Spleen (tissue), 11 donors: ENCODE data around the gene KCNK4. TPM values are rescaled to one million over a fixed set of nuclear protein-coding genes. Genes with fewer than 3 reads are reported as not detected.
A peak's percentile ranks its signal among the peaks of the same experiment; 100 is the strongest.

Experiments
- DNase-seq: peaks from one replicate; pipeline ENCODE4 v3.0.0-alpha.2; 2020
- H3K27ac ChIP-seq, 8 donors: fragments of 200-600 bp; sonication (generic) in 7 of 8; 1 replicate in 4 of 8; 2 replicates in 4 of 8; pipeline versions ENCODE4 v1.5.0 to v1.8.0; 2016 to 2021; ENCODE audit warnings: inconsistent platforms in 4 of 8, mild to moderate bottlenecking in 4 of 8, moderate library complexity in 1 of 8
- H3K27me3 ChIP-seq, 7 donors: fragments of 200-600 bp; sonication (generic) in 6 of 7; replicated peaks in 1 of 7; 1 replicate in 4 of 7; 2 replicates in 3 of 7; pipeline versions ENCODE4 v1.5.0 to v1.8.0; 2016 to 2021; ENCODE audit warnings: inconsistent platforms in 3 of 7, mild to moderate bottlenecking in 1 of 7
- H3K36me3 ChIP-seq, 6 donors: fragments of 200-600 bp; sonication (generic) in 5 of 6; 1 replicate in 4 of 6; 2 replicates in 2 of 6; pipeline versions ENCODE4 v1.5.0 to v1.8.0; 2016 to 2021; ENCODE audit warnings: inconsistent platforms in 2 of 6
- H3K4me1 ChIP-seq, 6 donors: fragments of 200-600 bp; sonication (generic) in 5 of 6; 1 replicate in 3 of 6; 2 replicates in 3 of 6; pipeline versions ENCODE4 v1.5.0 to v1.8.0; 2016 to 2021; ENCODE audit warnings: inconsistent platforms in 3 of 6
- H3K4me3 ChIP-seq, 8 donors: fragments of 200-600 bp; sonication (generic) in 7 of 8; 1 replicate in 4 of 8; 2 replicates in 4 of 8; pipeline versions ENCODE4 v1.5.0 to v1.8.0; 2016 to 2021; ENCODE audit warnings: inconsistent platforms in 4 of 8, mild to moderate bottlenecking in 4 of 8, moderate library complexity in 2 of 8
- H3K9me3 ChIP-seq, 8 donors: fragments of 200-600 bp; sonication (generic) in 7 of 8; 1 replicate in 4 of 8; 2 replicates in 4 of 8; pipeline versions ENCODE4 v1.5.0 to v1.8.0; 2016 to 2021; ENCODE audit warnings: inconsistent platforms in 4 of 8
- CTCF ChIP-seq, 11 experiments: fragments of 200-600 bp in 7 of 11; fragments of 450-650 bp in 4 of 11; sonication (generic) in 4 of 11; IDR thresholded peaks in 8 of 11; conservative IDR thresholded peaks in 3 of 11; 1 replicate in 7 of 11; 2 replicates in 4 of 11; pipeline versions ENCODE4 v1.4.0 to v1.8.0; 2016 to 2021; ENCODE audit warnings: antibody characterized with exemption in 11 of 11, inconsistent platforms in 4 of 11, mild to moderate bottlenecking in 1 of 11
- POLR2A ChIP-seq, 3 donors: fragments of 450-650 bp; IDR thresholded peaks; one replicate each; pipeline ENCODE4 v1.5.1; 2017; ENCODE audit warnings: antibody characterized with exemption in 3 of 3, mild to moderate bottlenecking in 1 of 3
- POLR2AphosphoS5 ChIP-seq, 3 donors: sonication (generic); formaldehyde crosslinking; IDR thresholded peaks; one replicate each; pipeline ENCODE4 v1.5.1; 2017; ENCODE audit warnings: antibody characterized with exemption in 3 of 3
- WGBS, 5 donors: extraction: QIAGEN DNeasy Blood & Tissue Kit in 3 of 5; methylation state at CpG; one replicate each; pipeline versions ENCODE4 v1.1.5 to v1.1.7; 2013 to 2018; 5-methylcytosine and 5-hydroxymethylcytosine counted together
- intact Hi-C: fragments of 100-400 bp; cut with DNase I; formaldehyde crosslinking; loops from one replicate; pipeline ENCODE4 v1.15.0; 2023; ENCODE audit warnings: low total_unique reads
- polyA plus RNA-seq, 3 donors: library from polyadenylated mRNA; stranded (reverse); fragments of 200-250 nt; gene quantifications; one replicate each; pipeline ENCODE4 v1.2.1, GENCODE V29; 2013
- total RNA-seq, 7 donors: library from RNA; depleted of rRNA in 3 of 7; stranded (reverse); fragments of >200 nt in 3 of 7; fragmentation: NEBNext Ultra II Directional in 4 of 7; extraction: Animal tissue kit (Norgen Biotek cat#: 25700) in 4 of 7; gene quantifications; one replicate each; pipeline versions ENCODE4 v1.1.0 to v1.2.1, GENCODE V29; 2016 to 2021
- donor health status: healthy with polysubstance abuse.
- donor health status: DM: no; HTN: no; CAD: no; lungs with moderate emphysema.
- donor health status: DM: no; HTN: no; CAD: no.
- donor health status: Bipolar disorder and iron deficiency.
- donor health status: healthy.
- donor health status: DM: no; HTN: no; CAD: no.
- donor health status: DM: yes; HTN: yes; CAD: no.

Gene KCNK4
- total and polyA plus RNA-seq, 10 donors = 0.06 to 0.77 (median 0.35) TPM; not detected in 5

GRCh38 chr11:64303109-64304031, 12.3 kb downstream of the KCNK4 start:
- intact Hi-C loops = loop anchor here (5.0 kb wide), 1 partner anchor 101 kb away; no protein-coding TSS in a partner anchor
- Histone ChIP-seq H3K36me3 (peaks cover 0 to 14% (median 0%) of the 10 kb centered on the region in 6 donors), H3K4me1 (peaks cover 42 to 77% (median 48%) of the 10 kb centered on the region in 6 donors), H3K27ac (peak overlapping the region in 5 of 8 donors; percentile 93 to 98 (median 97)), H3K27me3 (peaks cover 3 to 42% (median 30%) of the 10 kb centered on the region in 7 donors), H3K4me3 (peak overlapping the region in 2 of 8 donors; percentile 79 to 89), H3K9me3 (no peaks in the 10 kb centered on the region)
- no peak for DNase-seq
- WGBS, 5 donors = 75 to 87% (median 84%) methylated on average over 13 of the region's 13 CpGs
- no peak for TF ChIP-seq POLR2AphosphoS5 (IDR thresholded peaks at IDR 0.05)
- no peak for TF ChIP-seq POLR2A (IDR thresholded peaks at IDR 0.05)
- no peak for TF ChIP-seq CTCF (IDR thresholded peaks at IDR 0.05 in 8 of 11, conservative IDR thresholded peaks at IDR 0.05 in 3 of 11)

DNA sequence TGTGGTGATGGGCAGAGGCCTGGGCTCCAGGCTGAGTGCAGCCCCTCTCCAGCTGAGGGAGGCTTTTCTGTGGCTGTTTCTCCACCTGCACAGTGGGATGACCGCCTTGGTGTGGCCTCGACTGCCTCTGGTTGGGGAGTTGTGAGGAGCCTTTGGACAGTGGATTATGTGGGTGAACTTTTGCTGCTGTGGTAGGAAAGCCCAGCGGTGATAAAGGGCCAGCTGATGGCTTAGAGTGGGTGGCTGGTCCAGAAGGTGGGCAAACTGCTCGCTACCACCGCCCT, 12.9 kb downstream of the KCNK4 start:
- no peak for DNase-seq
- WGBS, 5 donors = 35 to 55% (median 48%) methylated on average over 5 of the region's 5 CpGs; no CpG with 5 or more reads in 1 of the 5 donors
- H3K36me3 ChIP-seq = peaks cover 0 to 20% (median 0%) of the 10 kb centered on the region in 6 donors
- peaks cover 3 to 36% (median 24%) of the 10 kb centered on the region in 7 donors for H3K27me3 ChIP-seq
- intact Hi-C loops = loop anchor here (5.0 kb wide), 1 partner anchor 102 kb away; no protein-coding TSS in a partner anchor
- TF ChIP-seq POLR2A (IDR thresholded peaks at IDR 0.05) = no peak
- no peak for TF ChIP-seq CTCF (IDR thresholded peaks at IDR 0.05 in 8 of 11, conservative IDR thresholded peaks at IDR 0.05 in 3 of 11)
- TF ChIP-seq POLR2AphosphoS5 (IDR thresholded peaks at IDR 0.05) = no peak
- peak overlapping the region in 6 of 8 donors; percentile 52 to 91 (median 83) for H3K4me3 ChIP-seq
- H3K9me3 ChIP-seq = no peaks in the 10 kb centered on the region
- peaks cover 42 to 72% (median 47%) of the 10 kb centered on the region in 6 donors for H3K4me1 ChIP-seq
- H3K27ac ChIP-seq = peak overlapping the region; percentile 71 to 98 (median 94)

DNA sequence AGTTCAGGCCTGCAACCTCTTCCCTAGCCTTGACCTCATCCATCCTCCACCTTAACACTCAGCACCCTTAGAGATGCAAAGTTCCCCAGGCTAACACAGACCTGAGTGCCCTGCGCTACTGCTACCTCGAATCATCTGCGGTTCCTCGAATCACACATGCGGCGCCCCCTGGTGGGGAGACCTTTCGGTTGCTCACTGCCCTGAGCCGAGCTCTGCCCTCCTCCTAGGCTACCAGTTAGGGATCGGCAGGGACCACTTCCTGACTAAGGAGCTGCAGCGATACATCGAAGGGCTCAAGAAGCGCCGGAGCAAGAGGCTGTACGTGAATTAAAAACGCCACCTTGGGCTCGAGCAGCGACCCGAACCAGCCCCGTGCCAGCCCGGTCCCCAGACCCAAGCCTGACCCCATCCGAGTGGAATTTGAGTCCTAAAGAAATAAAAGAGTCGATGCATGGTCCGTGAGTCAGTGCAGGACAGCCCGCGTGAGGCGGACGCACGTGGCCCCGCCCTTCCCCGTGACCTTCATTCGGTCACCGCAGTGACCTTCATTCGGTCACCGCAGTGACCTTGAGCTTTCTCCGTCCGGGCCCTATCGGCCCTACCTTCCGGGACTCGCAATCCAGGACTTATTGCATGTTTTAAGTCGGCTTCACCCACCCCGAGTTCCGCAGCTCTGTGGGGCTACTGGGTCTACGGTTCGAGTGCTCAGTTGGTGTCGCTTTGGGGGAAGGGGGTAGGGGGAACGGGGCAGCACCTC, 13.4 kb downstream of the KCNK4 start:
- peak; percentile 80 to 96 (median 92) for TF ChIP-seq CTCF (IDR thresholded peaks at IDR 0.05 in 8 of 11, conservative IDR thresholded peaks at IDR 0.05 in 3 of 11)
- peak; percentile 28 to 69 (median 52) for TF ChIP-seq POLR2AphosphoS5 (IDR thresholded peaks at IDR 0.05)
- TF ChIP-seq POLR2A (IDR thresholded peaks at IDR 0.05) = peak in 1 of 3 donors; percentile 22
- peak overlapping the region; percentile 28 to 91 (median 78) for H3K4me3 ChIP-seq
- intact Hi-C loops = loop anchor here (5.0 kb wide), 1 partner anchor 102 kb away; no protein-coding TSS in a partner anchor
- no peaks in the 10 kb centered on the region for H3K9me3 ChIP-seq
- DNase-seq = peak; percentile 98
- peaks cover 37 to 72% (median 42%) of the 10 kb centered on the region in 6 donors for H3K4me1 ChIP-seq
- H3K27me3 ChIP-seq = peaks cover 3 to 31% (median 19%) of the 10 kb centered on the region in 7 donors
- 0 to 1% (median 1%) methylated on average over 37 to 46 of the region's 46 CpGs for WGBS, 5 donors
- H3K27ac ChIP-seq = peak overlapping the region; percentile 71 to 98 (median 94)
- H3K36me3 ChIP-seq = peaks cover 0 to 26% (median 0%) of the 10 kb centered on the region in 6 donors
